GM06990 (cell line): ENCODE data around the gene NFIL3.

Experiments
- DNase-seq: peaks from one replicate; pipeline ENCODE4 v3.0.0-alpha.2; 2011; ENCODE audit not compliant: insufficient read length; ENCODE audit errors: extremely low read depth
- H3K27me3 ChIP-seq: replicated peaks from 2 replicates; pipeline ENCODE4 v1.6.0; 2011; ENCODE audit warnings: low read length; ENCODE audit not compliant: control insufficient read depth, insufficient read depth
- H3K36me3 ChIP-seq: 2 replicates; pipeline ENCODE4 v1.5.1; 2011; ENCODE audit warnings: low read length; ENCODE audit not compliant: control insufficient read depth, insufficient read depth
- H3K4me3 ChIP-seq: replicated peaks from 2 replicates; pipeline ENCODE4 v1.5.1; 2011; ENCODE audit warnings: low read depth, mild to moderate bottlenecking, control low read depth, low read length
- CTCF ChIP-seq: IDR thresholded peaks from 2 replicates; pipeline ENCODE4 v1.5.1; 2011; ENCODE audit warnings: low read length, control low read depth, mild to moderate bottlenecking, inconsistent platforms; ENCODE audit not compliant: insufficient read depth, poor library complexity, severe bottlenecking

NFIL3 gene

GRCh38 chr9:91359083-91359482 is 64.5 kb downstream of the NFIL3 start:
- TF ChIP-seq CTCF = no peak
- no peak for DNase-seq
- no peaks in the 10 kb centered on the region for H3K36me3 ChIP-seq
- H3K27me3 ChIP-seq = no peaks in the 10 kb centered on the region
- no peak overlapping the region; the same call in 1 of the 2 replicates for H3K4me3 ChIP-seq
